Measurements from ENCODE around the gene ABL2.

Gene ABL2

GRCh38 chr1:179089827-179090482 is 139.5 kb downstream of the ABL2 start:
- DNase-seq = no peak

GRCh38 chr1:179087665-179088064 is 141.8 kb downstream of the ABL2 start:
- peak; percentile 75 for DNase-seq

- no peak for DNase-seq
These were observed 145.9 kb downstream of the ABL2 start for GRCh38 chr1:179083533-179083932.

GRCh38 chr1:179082999-179083335 is 146.5 kb downstream of the ABL2 start:
- no peak for DNase-seq

GRCh38 chr1:179082333-179082998 is 147.0 kb downstream of the ABL2 start:
- DNase-seq = peak; percentile 5

GRCh38 chr1:179081687-179082332 is 147.7 kb downstream of the ABL2 start, which contains the start of gene TOR3A:
Gene TOR3A (plus strand): TSS chr1:179082070. CDS start chr1:179082129, 59 bp downstream.
- peak; percentile 78 for DNase-seq

GRCh38 chr1:179080866-179081686 is 148.4 kb downstream of the ABL2 start:
- DNase-seq = no peak

- DNase-seq = peak; percentile 22
These were observed 150.2 kb downstream of the ABL2 start for GRCh38 chr1:179079113-179079761.

GRCh38 chr1:179077396-179077795 is 152.1 kb downstream of the ABL2 start:
- no peak for DNase-seq

GRCh38 chr1:179066471-179066870 is 163.0 kb downstream of the ABL2 start:
- no peak for DNase-seq

GRCh38 chr1:179061360-179062282 is 167.9 kb downstream of the ABL2 start:
- DNase-seq = no peak

GRCh38 chr1:179058487-179059483 is 170.7 kb downstream of the ABL2 start:
- no peak for DNase-seq

GRCh38 chr1:179055937-179056336 is 173.5 kb downstream of the ABL2 start:
- no peak for DNase-seq

- DNase-seq = no peak
These were observed 176.0 kb downstream of the ABL2 start for GRCh38 chr1:179053486-179053885.

- DNase-seq = no peak
These were observed 176.7 kb downstream of the ABL2 start for GRCh38 chr1:179052776-179053175.

All from NCI-H510A (cell line).